Lower lobe of right lung (tissue), 2 donors: ENCODE data around the gene TM9SF4. TPM values are rescaled to one million over a fixed set of nuclear protein-coding genes. Genes with fewer than 3 reads are reported as not detected.

Source experiments
- ATAC-seq, 2 donors: fragments of 200-7000 bp; cut with Tn5 transposase; one replicate each; pipeline ENCODE4 v1.9.1; 2020 to 2022; ENCODE audit warnings: mild to moderate bottlenecking in 2 of 2, moderate library complexity in 2 of 2
- DNase-seq: peaks from one replicate; pipeline ENCODE4 v3.0.0-alpha.2; 2020
- H3K27ac ChIP-seq: fragments of 200-600 bp; one replicate; pipeline ENCODE4 v1.8.0; 2022
- H3K27me3 ChIP-seq: fragments of 200-600 bp; one replicate; pipeline ENCODE4 v1.8.0; 2022; ENCODE audit warnings: low read depth
- H3K36me3 ChIP-seq: fragments of 200-600 bp; one replicate; pipeline ENCODE4 v1.8.0; 2022; ENCODE audit warnings: mild to moderate bottlenecking
- H3K4me1 ChIP-seq: fragments of 200-600 bp; one replicate; pipeline ENCODE4 v1.8.0; 2022
- H3K4me3 ChIP-seq: fragments of 200-600 bp; one replicate; pipeline ENCODE4 v1.8.0; 2022; ENCODE audit warnings: mild to moderate bottlenecking
- H3K9me3 ChIP-seq: fragments of 200-600 bp; one replicate; pipeline ENCODE4 v1.8.0; 2022
- intact Hi-C: fragments of 100-400 bp; cut with DNase I; formaldehyde crosslinking; loops from one replicate; pipeline ENCODE4 v1.11.0; 2022
- total RNA-seq: library from RNA; stranded (reverse); fragmentation: NEBNext Ultra II Directional; extraction: Animal tissue kit (Norgen Biotek cat#: 25700); gene quantifications from one replicate; pipeline ENCODE4 v1.2.1, GENCODE V29; 2021
- TF ChIP-seq, protein P1 (sequence below): fragments of 200-600 bp; IDR thresholded peaks from one replicate; pipeline ENCODE4 v1.8.0; 2022; ENCODE audit warnings: antibody characterized with exemption, mild to moderate bottlenecking
- donor health status: DM: no; HTN: yes; CAD: no; lungs with severe emphysema.

TM9SF4 gene
- total RNA-seq, 1 donor from 2014 or later, result 49.7 TPM

DNA sequence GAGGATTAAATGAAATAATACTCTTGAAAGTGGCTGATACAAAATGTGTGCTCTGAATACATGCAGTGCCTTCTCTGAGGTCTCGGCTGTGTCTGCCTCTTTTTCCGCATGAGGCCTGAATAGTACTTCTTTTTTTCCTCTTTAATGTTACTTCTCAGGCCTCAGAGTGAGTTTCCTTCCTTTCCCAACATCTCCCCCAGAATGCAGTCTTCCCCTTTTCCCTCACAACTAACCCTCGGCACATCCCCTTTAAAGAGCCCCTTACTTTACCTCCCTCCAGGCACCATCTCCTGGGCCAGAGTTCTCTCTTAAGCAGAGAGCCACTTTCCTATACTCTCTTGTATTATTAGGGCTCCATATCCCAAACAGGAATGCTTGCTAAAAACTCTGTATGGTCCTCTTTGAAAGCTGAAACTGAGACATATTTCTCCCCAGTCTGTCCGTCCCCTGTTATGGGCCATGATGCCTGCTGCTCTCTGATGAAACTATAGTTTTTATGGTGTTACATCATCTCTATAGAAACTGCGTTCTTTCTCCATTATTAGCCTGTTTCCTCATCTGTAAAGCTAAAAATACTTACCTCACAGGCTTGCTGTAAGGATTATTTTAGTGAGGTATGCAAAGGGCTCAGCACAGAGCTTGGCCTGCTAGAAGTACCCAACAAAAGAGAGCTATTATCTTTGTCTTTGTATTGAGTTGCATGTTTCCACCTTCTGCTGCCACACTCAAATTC is 95.8 kb downstream of the TM9SF4 start:
- H3K4me3 ChIP-seq, result peak overlapping the region; percentile 96
- intact Hi-C loops, result no loop called here
- TF ChIP-seq, protein P1, sequence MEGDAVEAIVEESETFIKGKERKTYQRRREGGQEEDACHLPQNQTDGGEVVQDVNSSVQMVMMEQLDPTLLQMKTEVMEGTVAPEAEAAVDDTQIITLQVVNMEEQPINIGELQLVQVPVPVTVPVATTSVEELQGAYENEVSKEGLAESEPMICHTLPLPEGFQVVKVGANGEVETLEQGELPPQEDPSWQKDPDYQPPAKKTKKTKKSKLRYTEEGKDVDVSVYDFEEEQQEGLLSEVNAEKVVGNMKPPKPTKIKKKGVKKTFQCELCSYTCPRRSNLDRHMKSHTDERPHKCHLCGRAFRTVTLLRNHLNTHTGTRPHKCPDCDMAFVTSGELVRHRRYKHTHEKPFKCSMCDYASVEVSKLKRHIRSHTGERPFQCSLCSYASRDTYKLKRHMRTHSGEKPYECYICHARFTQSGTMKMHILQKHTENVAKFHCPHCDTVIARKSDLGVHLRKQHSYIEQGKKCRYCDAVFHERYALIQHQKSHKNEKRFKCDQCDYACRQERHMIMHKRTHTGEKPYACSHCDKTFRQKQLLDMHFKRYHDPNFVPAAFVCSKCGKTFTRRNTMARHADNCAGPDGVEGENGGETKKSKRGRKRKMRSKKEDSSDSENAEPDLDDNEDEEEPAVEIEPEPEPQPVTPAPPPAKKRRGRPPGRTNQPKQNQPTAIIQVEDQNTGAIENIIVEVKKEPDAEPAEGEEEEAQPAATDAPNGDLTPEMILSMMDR, result no peak

DNA sequence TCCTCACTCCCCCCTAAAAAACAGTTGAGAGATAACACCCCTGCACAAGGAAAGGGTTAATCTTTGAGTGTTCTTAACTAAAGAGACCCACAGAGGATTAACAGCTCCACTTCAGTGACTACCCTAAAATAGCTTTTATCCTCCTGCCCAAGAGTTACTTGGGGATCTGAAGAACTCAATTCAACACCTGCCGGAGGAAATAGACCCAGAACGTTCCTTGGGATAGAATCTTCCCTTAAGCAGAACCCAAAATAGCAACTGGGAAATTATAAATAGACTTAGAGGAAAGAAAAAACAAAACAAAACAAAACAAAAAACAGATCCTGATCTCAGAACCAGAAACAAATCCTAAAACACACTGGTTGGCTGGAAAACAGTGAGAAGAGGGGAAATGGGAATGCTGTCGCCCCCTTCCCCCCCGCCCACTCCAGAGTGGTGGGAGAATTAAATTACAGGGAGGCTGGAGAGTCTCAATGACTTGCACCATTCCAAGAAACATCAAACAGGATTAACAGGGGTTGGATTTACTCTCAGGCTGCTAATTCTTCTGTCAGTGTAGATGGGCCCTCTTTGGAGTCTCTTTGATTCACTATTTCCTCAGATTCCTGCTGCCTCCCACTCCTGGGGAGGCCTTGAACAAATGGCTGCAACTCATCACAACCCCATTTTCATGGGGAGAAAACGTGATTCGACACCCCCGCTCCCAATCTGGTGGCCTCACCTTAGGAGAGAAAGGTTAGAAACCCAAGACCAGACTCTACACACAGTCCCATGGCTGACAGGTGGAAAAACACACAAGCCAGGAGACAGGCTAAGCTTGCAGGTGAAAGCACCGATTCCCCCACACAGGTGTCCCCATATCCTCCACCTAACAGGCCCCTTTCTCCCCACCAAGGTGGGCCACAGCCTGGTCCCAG is 96.6 kb downstream of the TM9SF4 start:
- Histone ChIP-seq H3K4me3 (peak overlapping the region; percentile 96), H3K36me3 (peaks cover 19% of the 10 kb centered on the region), H3K27me3 (no peaks in the 10 kb centered on the region), H3K27ac (peak overlapping the region; percentile 94), H3K9me3 (no peaks in the 10 kb centered on the region), H3K4me1 (peaks cover 71% of the 10 kb centered on the region)
- intact Hi-C loops, result no loop called here
- DNase-seq (no peak), ATAC-seq (no peak)
- TF ChIP-seq, protein P1, result no peak

More for the DNA sequence above, 95.8 kb downstream of the TM9SF4 start:
- H3K9me3 ChIP-seq, result no peaks in the 10 kb centered on the region
- peaks cover 20% of the 10 kb centered on the region for H3K36me3 ChIP-seq
- H3K27ac ChIP-seq, result peak overlapping the region; percentile 94
- H3K4me1 ChIP-seq, result peaks cover 79% of the 10 kb centered on the region
- ATAC-seq (no peak), DNase-seq (no peak)
- H3K27me3 ChIP-seq, result no peaks in the 10 kb centered on the region

DNA sequence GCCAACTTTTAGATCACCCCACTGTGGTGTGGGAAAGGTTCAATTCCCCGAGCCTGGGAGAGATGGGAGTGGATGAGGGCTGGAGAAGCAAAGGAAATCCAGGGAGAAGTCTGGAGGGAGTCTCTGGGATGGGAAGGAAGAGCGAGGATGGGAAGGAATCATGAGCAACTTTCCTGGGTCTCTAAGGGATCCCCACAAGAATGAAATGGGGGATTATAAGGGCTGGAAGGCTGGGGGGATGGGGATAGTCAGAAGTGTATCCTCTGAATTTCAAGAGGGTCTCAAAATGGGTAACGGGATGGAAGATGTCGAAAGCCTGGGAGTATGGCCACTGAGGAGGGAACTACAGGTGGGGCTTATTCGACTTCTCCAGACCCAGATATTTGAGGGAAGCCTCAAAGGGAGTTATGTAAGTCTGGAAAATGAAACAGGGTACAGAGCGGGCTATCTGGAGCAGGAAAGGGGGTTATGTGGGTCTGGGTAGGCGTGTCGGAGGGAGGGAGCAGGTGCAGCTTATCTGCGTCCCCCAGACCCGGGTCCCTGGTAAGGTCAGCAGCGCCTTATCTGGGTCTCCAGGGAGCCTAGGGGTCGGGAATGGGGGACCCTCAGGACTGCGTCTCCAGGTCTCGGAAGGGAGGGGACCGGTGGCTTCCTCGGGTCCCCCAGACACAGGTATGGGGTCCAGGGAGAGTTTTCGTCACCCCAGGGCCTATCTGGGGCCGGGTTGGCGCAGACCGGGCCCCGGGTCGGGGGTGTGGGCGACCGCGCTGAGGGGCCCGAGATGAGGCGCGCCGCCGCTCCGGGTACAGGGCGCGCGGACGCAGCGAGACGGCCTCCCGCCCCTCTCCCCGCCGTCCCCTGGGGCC is 97.5 kb downstream of the TM9SF4 start:
- Histone ChIP-seq H3K36me3 (peaks cover 19% of the 10 kb centered on the region), H3K4me3 (peak overlapping the region; percentile 96), H3K27ac (peak overlapping the region; percentile 94), H3K9me3 (no peaks in the 10 kb centered on the region), H3K4me1 (peaks cover 62% of the 10 kb centered on the region), H3K27me3 (no peaks in the 10 kb centered on the region)
- intact Hi-C loops, result no loop called here
- ATAC-seq (peak; percentile 0 to 21), DNase-seq (no peak)
- TF ChIP-seq, protein P1, result no peak

DNA sequence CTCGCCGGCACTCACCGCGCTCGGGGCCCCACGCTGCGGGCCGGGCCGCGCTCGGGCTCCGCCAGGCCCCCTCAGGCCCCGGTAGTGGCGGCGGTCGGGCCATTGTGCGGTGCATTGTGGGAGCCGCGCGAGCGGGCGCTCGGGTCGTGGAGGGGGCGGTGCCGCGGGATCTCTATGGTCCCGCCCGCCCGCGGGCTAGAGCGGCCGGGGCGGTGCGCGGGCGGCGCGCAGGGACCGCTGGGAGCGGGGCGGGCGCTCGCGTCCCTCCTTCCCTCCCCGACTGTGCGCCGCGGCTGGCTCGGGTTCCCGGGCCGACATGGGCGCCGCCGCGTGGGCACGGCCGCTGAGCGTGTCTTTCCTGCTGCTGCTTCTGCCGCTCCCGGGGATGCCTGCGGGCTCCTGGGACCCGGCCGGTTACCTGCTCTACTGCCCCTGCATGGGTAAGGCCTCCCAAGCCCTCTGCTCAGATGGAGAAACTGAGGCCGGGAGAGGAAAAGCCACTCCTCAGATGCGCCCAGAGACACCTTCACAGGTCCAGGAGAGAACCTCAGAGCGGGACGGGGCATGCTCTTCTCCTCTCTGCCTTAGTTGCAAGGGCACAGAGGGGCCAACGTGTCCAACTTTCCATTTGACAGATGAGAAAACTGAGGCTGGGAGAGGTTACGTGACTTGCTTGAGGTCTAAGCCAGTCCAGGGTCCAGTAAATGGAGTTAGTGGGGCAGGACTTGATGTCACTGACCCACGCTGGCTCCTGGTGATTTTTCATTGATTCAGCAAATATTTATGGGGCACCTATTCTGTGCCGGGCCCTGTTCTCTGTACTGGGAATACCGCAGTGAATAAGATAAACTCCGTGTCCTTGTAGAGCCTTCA is 98.3 kb downstream of the TM9SF4 start, which contains the start of the genes PLAGL2 and POFUT1:
Gene PLAGL2 (minus strand): TSS at position 118 of the 873 bp plus-strand sequence. CDS start 5,565 bp downstream, outside the sequence.
Gene POFUT1 (plus strand): TSS at position 255 of the 873 bp plus-strand sequence. CDS start 62 bp downstream, at position 317.
- no peaks in the 10 kb centered on the region for H3K27me3 ChIP-seq
- H3K27ac ChIP-seq, result peak within 1 kb of the TSS; percentile 94
- intact Hi-C loops, result no loop called here
- ATAC-seq (peak; percentile 93 to 97), DNase-seq (peak; percentile 94)
- TF ChIP-seq, protein P1, result peak; percentile 36
- H3K4me1 ChIP-seq, result peaks cover 53% of the 10 kb centered on the region
- H3K36me3 ChIP-seq, result peaks cover 26% of the 10 kb centered on the region
- H3K9me3 ChIP-seq, result no peaks in the 10 kb centered on the region
- H3K4me3 ChIP-seq, result peak within 1 kb of the TSS; percentile 96
